Measurements from ENCODE around the gene ANKRD35. TPM values are rescaled to one million over a fixed set of nuclear protein-coding genes. Genes with fewer than 3 reads are reported as not detected.

Gene ANKRD35
- total and polyA plus RNA-seq, 9 of the 15 experiments (the other 6 are each of a cell fraction or from before 2014, with no cell fraction given) = 0.07 to 0.14 (median 0.07) TPM; not detected in 5

DNA sequence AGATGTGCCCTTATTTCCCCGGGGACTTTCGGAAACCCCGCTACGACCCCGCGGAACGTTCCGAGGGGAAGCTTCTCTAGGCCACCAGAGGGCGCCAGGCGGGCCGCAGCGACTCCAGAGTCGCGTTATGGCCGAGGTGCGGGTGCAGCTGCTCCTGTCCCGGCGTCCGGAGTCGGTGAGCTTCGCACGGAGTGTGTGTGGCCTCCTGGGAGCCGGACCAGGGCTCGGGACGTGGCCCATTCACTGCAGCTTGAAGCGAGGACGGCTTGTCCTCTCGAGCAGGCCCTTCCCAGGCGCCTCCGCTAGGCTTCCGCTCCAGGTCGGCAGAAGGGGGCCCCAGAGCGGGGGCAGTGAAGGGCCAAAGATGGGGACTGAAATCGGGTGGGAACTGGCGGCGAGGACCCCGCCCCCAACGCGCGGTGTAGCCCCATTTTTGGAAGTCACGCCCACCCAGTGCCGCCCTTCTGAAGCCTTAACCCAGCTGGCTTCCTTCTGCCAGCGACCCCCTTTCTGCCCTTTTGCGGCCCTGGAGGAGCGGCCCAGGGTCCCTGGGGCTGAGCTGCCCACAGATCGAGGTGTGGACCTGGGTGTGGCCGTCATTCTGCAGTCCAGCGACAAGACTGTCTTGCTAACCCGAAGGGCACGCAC is 40.0 kb downstream of the ANKRD35 start, which contains the start of gene NUDT17 (continued):
- TF ChIP-seq MGA (IDR thresholded peaks at IDR 0.05) = peak; percentile 82
- TF ChIP-seq HLTF (IDR thresholded peaks at IDR 0.05) = no peak; the same call in 1 of the 2 replicates
- no peak for TF ChIP-seq CBX8 (IDR thresholded peaks at IDR 0.05; ENCODE audit: borderline replicate concordance, extremely low read depth, low read depth, low read length, poor library complexity, severe bottlenecking)
- no peak for TF ChIP-seq RREB1 (CRISPR knock-in tag; IDR thresholded peaks at IDR 0.05)
- TF ChIP-seq KAT7 (CRISPR knock-in tag; IDR thresholded peaks at IDR 0.05; ENCODE audit: borderline replicate concordance) = peak; percentile 71
- 0 out of 4 replicates have a peak, but pooled peaks of 1 of the 2 experiments have one; percentile 13 for TF ChIP-seq TRIM24 (IDR thresholded peaks at IDR 0.05)
- TF ChIP-seq KLF16 (IDR thresholded peaks at IDR 0.05) = 0 out of 2 replicates have a peak, but pooled peaks have one; percentile 28
- TF ChIP-seq PHF20 (IDR thresholded peaks at IDR 0.05; ENCODE audit: partially characterized antibody) = peak; percentile 64
- peak; percentile 21; the same call in 1 of the 2 replicates for TF ChIP-seq LCOR (CRISPR knock-in tag; IDR thresholded peaks at IDR 0.05)
